Measurements from ENCODE around the gene ARID5B. TPM values are rescaled to one million over a fixed set of nuclear protein-coding genes. Genes with fewer than 3 reads are reported as not detected.

Gene ARID5B
- total RNA-seq, 1 experiment from 2014 or later = 2.3 TPM

- ATAC-seq = no peak
- Mint-ChIP-seq H3K27me3 (ENCODE audit: low read depth) (no peaks in the 10 kb centered on the region), H3K4me1 (no peaks in the 10 kb centered on the region), H3K36me3 (no peaks in the 10 kb centered on the region), H3K9me3 (no peaks in the 10 kb centered on the region), H3K27ac (peak overlapping the region; percentile 10; the same call in 1 of the 2 replicates), H3K4me3 (no peak overlapping the region)
- ChIA-PET POLR2A (no interaction called here), CTCF (no interaction called here)
- TF ChIP-seq MYBL2 (CRISPR knock-in tag; IDR thresholded peaks at IDR 0.05) = no peak
- no peak for TF ChIP-seq GTF2I (CRISPR knock-in tag; conservative IDR thresholded peaks at IDR 0.05)
- TF ChIP-seq ZNF263 (CRISPR knock-in tag; IDR thresholded peaks at IDR 0.05; ENCODE audit: low read depth) = no peak
- TF ChIP-seq IRF2 (CRISPR knock-in tag; IDR thresholded peaks at IDR 0.05; ENCODE audit: borderline replicate concordance, low read depth) = no peak
- TF ChIP-seq ZNF121 (CRISPR knock-in tag; IDR thresholded peaks at IDR 0.05) = no peak
- no peak for TF ChIP-seq NR3C1 (CRISPR knock-in tag; conservative IDR thresholded peaks at IDR 0.05; ENCODE audit: low read depth)
- no peak for TF ChIP-seq ZNF138 (CRISPR knock-in tag; conservative IDR thresholded peaks at IDR 0.05)
- TF ChIP-seq FOXP1 (CRISPR knock-in tag; IDR thresholded peaks at IDR 0.05; ENCODE audit: borderline replicate concordance) = no peak
- no peak for TF ChIP-seq ZNF416 (CRISPR knock-in tag; IDR thresholded peaks at IDR 0.05)
- no peak for TF ChIP-seq SMAD3 (CRISPR knock-in tag; IDR thresholded peaks at IDR 0.05; ENCODE audit: borderline replicate concordance)
- no peak for TF ChIP-seq NR1H2 (CRISPR knock-in tag; IDR thresholded peaks at IDR 0.05)
- TF ChIP-seq, protein P1, sequence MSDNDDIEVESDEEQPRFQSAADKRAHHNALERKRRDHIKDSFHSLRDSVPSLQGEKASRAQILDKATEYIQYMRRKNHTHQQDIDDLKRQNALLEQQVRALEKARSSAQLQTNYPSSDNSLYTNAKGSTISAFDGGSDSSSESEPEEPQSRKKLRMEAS (CRISPR knock-in tag; IDR thresholded peaks at IDR 0.05) = no peak
- DNase-seq (ENCODE audit: low spot score) = no peak
These were observed 214.3 kb downstream of the ARID5B start for GRCh38 chr10:62115842-62116241.

DNA sequence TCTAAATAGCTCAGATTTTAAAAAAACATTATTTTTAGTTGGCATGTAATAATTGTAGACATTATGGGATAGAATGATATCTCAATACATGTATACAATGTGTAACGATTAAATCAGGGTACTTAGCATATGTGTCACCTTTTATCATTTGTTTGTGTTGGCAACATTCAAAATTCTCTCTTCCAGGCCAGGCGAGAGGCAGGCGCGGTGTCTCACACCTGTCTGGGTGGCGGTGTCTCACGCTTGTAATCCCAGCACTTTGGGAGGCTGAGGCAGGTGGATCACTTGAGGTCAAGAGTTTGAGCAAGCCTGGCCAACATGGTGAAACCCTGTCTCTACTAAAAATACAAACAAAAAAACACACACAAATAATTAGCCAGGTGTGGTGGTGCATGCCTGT, 215.4 kb downstream of the ARID5B start:
- no peaks in the 10 kb centered on the region for H3K36me3 Mint-ChIP-seq
- no peaks in the 10 kb centered on the region for H3K27me3 Mint-ChIP-seq (ENCODE audit: low read depth)
- no peaks in the 10 kb centered on the region for H3K9me3 Mint-ChIP-seq
- ChIA-PET CTCF (interaction anchor here (1.1 kb wide), 1 partner anchor 79 kb away, joined by 3 read pairs; no protein-coding TSS in a partner anchor), POLR2A (no interaction called here)
- no peak overlapping the region for H3K27ac Mint-ChIP-seq
- no peaks in the 10 kb centered on the region for H3K4me1 Mint-ChIP-seq
- ATAC-seq (no peak), DNase-seq (ENCODE audit: low spot score) (no peak)
- H3K4me3 Mint-ChIP-seq = no peak overlapping the region
- no peak for TF ChIP-seq FOXK1 (CRISPR knock-in tag; IDR thresholded peaks at IDR 0.05)
- TF ChIP-seq STAT6 (CRISPR knock-in tag; conservative IDR thresholded peaks at IDR 0.05; ENCODE audit: low read depth) = no peak
- no peak for TF ChIP-seq EMX1 (CRISPR knock-in tag; IDR thresholded peaks at IDR 0.05)
- no peak for TF ChIP-seq FOXP1 (CRISPR knock-in tag; IDR thresholded peaks at IDR 0.05; ENCODE audit: borderline replicate concordance)
- no peak for TF ChIP-seq RORB (CRISPR knock-in tag; IDR thresholded peaks at IDR 0.05)
- no peak for TF ChIP-seq RELA (CRISPR knock-in tag; IDR thresholded peaks at IDR 0.05; ENCODE audit: borderline replicate concordance)
- TF ChIP-seq, protein P2, sequence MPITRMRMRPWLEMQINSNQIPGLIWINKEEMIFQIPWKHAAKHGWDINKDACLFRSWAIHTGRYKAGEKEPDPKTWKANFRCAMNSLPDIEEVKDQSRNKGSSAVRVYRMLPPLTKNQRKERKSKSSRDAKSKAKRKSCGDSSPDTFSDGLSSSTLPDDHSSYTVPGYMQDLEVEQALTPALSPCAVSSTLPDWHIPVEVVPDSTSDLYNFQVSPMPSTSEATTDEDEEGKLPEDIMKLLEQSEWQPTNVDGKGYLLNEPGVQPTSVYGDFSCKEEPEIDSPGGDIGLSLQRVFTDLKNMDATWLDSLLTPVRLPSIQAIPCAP (CRISPR knock-in tag; IDR thresholded peaks at IDR 0.05) = no peak
- TF ChIP-seq, protein P3, sequence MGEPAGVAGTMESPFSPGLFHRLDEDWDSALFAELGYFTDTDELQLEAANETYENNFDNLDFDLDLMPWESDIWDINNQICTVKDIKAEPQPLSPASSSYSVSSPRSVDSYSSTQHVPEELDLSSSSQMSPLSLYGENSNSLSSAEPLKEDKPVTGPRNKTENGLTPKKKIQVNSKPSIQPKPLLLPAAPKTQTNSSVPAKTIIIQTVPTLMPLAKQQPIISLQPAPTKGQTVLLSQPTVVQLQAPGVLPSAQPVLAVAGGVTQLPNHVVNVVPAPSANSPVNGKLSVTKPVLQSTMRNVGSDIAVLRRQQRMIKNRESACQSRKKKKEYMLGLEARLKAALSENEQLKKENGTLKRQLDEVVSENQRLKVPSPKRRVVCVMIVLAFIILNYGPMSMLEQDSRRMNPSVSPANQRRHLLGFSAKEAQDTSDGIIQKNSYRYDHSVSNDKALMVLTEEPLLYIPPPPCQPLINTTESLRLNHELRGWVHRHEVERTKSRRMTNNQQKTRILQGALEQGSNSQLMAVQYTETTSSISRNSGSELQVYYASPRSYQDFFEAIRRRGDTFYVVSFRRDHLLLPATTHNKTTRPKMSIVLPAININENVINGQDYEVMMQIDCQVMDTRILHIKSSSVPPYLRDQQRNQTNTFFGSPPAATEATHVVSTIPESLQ (CRISPR knock-in tag; IDR thresholded peaks at IDR 0.05) = no peak
- TF ChIP-seq PRRX2 (CRISPR knock-in tag; IDR thresholded peaks at IDR 0.05) = no peak
- no peak for TF ChIP-seq NR1H2 (CRISPR knock-in tag; IDR thresholded peaks at IDR 0.05)
- no peak for TF ChIP-seq ETV6 (CRISPR knock-in tag; IDR thresholded peaks at IDR 0.05)
- TF ChIP-seq, protein P4, sequence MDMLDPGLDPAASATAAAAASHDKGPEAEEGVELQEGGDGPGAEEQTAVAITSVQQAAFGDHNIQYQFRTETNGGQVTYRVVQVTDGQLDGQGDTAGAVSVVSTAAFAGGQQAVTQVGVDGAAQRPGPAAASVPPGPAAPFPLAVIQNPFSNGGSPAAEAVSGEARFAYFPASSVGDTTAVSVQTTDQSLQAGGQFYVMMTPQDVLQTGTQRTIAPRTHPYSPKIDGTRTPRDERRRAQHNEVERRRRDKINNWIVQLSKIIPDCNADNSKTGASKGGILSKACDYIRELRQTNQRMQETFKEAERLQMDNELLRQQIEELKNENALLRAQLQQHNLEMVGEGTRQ (CRISPR knock-in tag; IDR thresholded peaks at IDR 0.05) = no peak
- no peak for TF ChIP-seq ATF1 (CRISPR knock-in tag; IDR thresholded peaks at IDR 0.05)
- no peak for TF ChIP-seq ZNF532 (CRISPR knock-in tag; IDR thresholded peaks at IDR 0.05; ENCODE audit: borderline replicate concordance)
- no peak for TF ChIP-seq ESRRA (CRISPR knock-in tag; IDR thresholded peaks at IDR 0.05; ENCODE audit: borderline replicate concordance)
- TF ChIP-seq ZNF232 (CRISPR knock-in tag; IDR thresholded peaks at IDR 0.05) = no peak
- TF ChIP-seq IRF2 (CRISPR knock-in tag; IDR thresholded peaks at IDR 0.05; ENCODE audit: borderline replicate concordance, low read depth) = no peak

Measured in WTC11 (cell line).